Neuronal stem cell (in vitro differentiated cells): ENCODE data around the gene PHAF1. TPM values are rescaled to one million over a fixed set of nuclear protein-coding genes. Genes with fewer than 3 reads are reported as not detected.

Experiments used
- DNase-seq: peaks from one replicate; pipeline ENCODE4 v3.0.0-alpha.2; 2013; ENCODE audit warnings: low spot score
- H2AFZ ChIP-seq: one replicate; pipeline ENCODE4 v1.6.1; 2013; ENCODE audit warnings: mild to moderate bottlenecking, low read length, inconsistent platforms
- H2AK5ac ChIP-seq: 2 replicates; pipeline ENCODE4 v1.6.1; 2013; ENCODE audit warnings: low read depth, mild to moderate bottlenecking, inconsistent platforms, low read length, moderate library complexity, mixed read lengths
- H2BK120ac ChIP-seq: 2 replicates; pipeline ENCODE4 v1.6.1; 2013; ENCODE audit warnings: low read depth, mild to moderate bottlenecking, inconsistent platforms, low read length, moderate library complexity, mixed read lengths
- H2BK12ac ChIP-seq: one replicate; pipeline ENCODE4 v1.6.1; 2013; ENCODE audit warnings: low read length, inconsistent platforms
- H2BK15ac ChIP-seq: 2 replicates; pipeline ENCODE4 v1.6.1; 2013; ENCODE audit warnings: mild to moderate bottlenecking, low read length, inconsistent platforms, mixed read lengths
- H2BK5ac ChIP-seq: one replicate; pipeline ENCODE4 v1.6.1; 2013; ENCODE audit warnings: inconsistent platforms, mild to moderate bottlenecking, low read length, moderate library complexity
- H3K14ac ChIP-seq: one replicate; pipeline ENCODE4 v1.6.1; 2013; ENCODE audit warnings: low read length, inconsistent platforms
- H3K18ac ChIP-seq: 2 replicates; pipeline ENCODE4 v1.6.1; 2013; ENCODE audit warnings: low read length, inconsistent platforms
- H3K23ac ChIP-seq: 2 replicates; pipeline ENCODE4 v1.6.1; 2013; ENCODE audit warnings: low read depth, mild to moderate bottlenecking, mixed read lengths, low read length, inconsistent platforms; ENCODE audit not compliant: poor library complexity
- H3K27ac ChIP-seq: replicated peaks from 3 replicates; pipeline ENCODE4 v1.5.1; 2013; ENCODE audit warnings: low read length, inconsistent platforms
- H3K27me3 ChIP-seq, 3 experiments: 2 replicates each; pipeline ENCODE4 v1.6.1; 2013; ENCODE audit warnings: low read length in 3 of 3, mild to moderate bottlenecking in 2 of 3, inconsistent platforms in 1 of 3, low read depth in 1 of 3, mixed read lengths in 1 of 3, moderate library complexity in 1 of 3; ENCODE audit not compliant: control insufficient read depth in 3 of 3, insufficient read depth in 3 of 3
- H3K36me3 ChIP-seq, 2 donors: replicated peaks in 1 of 2; 2 replicates each; pipeline ENCODE4 v1.6.1; 2013; ENCODE audit warnings: low read length in 2 of 2; ENCODE audit not compliant: control insufficient read depth in 2 of 2, insufficient read depth in 2 of 2
- H3K4ac ChIP-seq: 2 replicates; pipeline ENCODE4 v1.6.1; 2013; ENCODE audit warnings: inconsistent platforms, mild to moderate bottlenecking, low read length, moderate library complexity
- H3K4me1 ChIP-seq, 2 donors: 1 replicate in 1 of 2; 2 replicates in 1 of 2; pipeline ENCODE4 v1.6.1; 2013; ENCODE audit warnings: low read length in 2 of 2, low read depth in 1 of 2; ENCODE audit not compliant: control insufficient read depth in 2 of 2, insufficient read depth in 1 of 2
- H3K4me2 ChIP-seq: one replicate; pipeline ENCODE4 v1.6.1; 2013; ENCODE audit warnings: mild to moderate bottlenecking, low read length, inconsistent platforms; ENCODE audit not compliant: insufficient read depth, poor library complexity, severe bottlenecking
- H3K4me3 ChIP-seq, 2 donors: 2 replicates each; pipeline ENCODE4 v1.5.1; 2013; ENCODE audit warnings: low read length in 2 of 2, mild to moderate bottlenecking in 2 of 2, inconsistent platforms in 1 of 2, moderate library complexity in 1 of 2
- H3K79me1 ChIP-seq: one replicate; pipeline ENCODE4 v1.6.1; 2013; ENCODE audit warnings: low read depth, mild to moderate bottlenecking, inconsistent platforms, low read length, moderate library complexity
- H3K9ac ChIP-seq: one replicate; pipeline ENCODE4 v1.6.1; 2013; ENCODE audit warnings: mild to moderate bottlenecking, low read depth, low read length, inconsistent platforms; ENCODE audit not compliant: poor library complexity
- H3K9me3 ChIP-seq, 2 donors: replicated peaks in 1 of 2; 2 replicates each; pipeline versions ENCODE3 to v1.6.1; 2013; ENCODE audit warnings: low read length in 2 of 2, mild to moderate bottlenecking in 2 of 2, inconsistent platforms in 1 of 2, low read depth in 1 of 2, mixed read lengths in 1 of 2, moderate library complexity in 1 of 2; ENCODE audit not compliant: control insufficient read depth in 2 of 2, insufficient read depth in 1 of 2
- H4K8ac ChIP-seq: one replicate; pipeline ENCODE4 v1.6.1; 2013; ENCODE audit warnings: low read depth, mild to moderate bottlenecking, inconsistent platforms, low read length, moderate library complexity
- H4K91ac ChIP-seq: one replicate; pipeline ENCODE4 v1.6.1; 2013; ENCODE audit warnings: low read length, low read depth, mild to moderate bottlenecking, inconsistent platforms; ENCODE audit not compliant: poor library complexity
- WGBS, 2 donors: extraction: QIAGEN DNeasy Blood & Tissue Kit; methylation state at CpG; one replicate each; pipeline ENCODE4 v1.1.7; 2013; ENCODE audit warnings: missing lambda C conversion rate in 2 of 2, mixed read lengths in 1 of 2; ENCODE audit not compliant: insufficient read length in 2 of 2, insufficient replicate concordance in 1 of 2; ENCODE audit errors: extremely low coverage in 2 of 2; 5-methylcytosine and 5-hydroxymethylcytosine counted together
- polyA plus RNA-seq, 2 experiments: library from polyadenylated mRNA; stranded (reverse); fragments of 200-250 nt; gene quantifications; one replicate each; pipeline ENCODE4 v1.2.3, GENCODE V29; 2013

Gene PHAF1
- 16.2 TPM for polyA plus RNA-seq (2013, experiment 1 of 2)
- polyA plus RNA-seq (2013, experiment 2 of 2), result 16.4 TPM

DNA sequence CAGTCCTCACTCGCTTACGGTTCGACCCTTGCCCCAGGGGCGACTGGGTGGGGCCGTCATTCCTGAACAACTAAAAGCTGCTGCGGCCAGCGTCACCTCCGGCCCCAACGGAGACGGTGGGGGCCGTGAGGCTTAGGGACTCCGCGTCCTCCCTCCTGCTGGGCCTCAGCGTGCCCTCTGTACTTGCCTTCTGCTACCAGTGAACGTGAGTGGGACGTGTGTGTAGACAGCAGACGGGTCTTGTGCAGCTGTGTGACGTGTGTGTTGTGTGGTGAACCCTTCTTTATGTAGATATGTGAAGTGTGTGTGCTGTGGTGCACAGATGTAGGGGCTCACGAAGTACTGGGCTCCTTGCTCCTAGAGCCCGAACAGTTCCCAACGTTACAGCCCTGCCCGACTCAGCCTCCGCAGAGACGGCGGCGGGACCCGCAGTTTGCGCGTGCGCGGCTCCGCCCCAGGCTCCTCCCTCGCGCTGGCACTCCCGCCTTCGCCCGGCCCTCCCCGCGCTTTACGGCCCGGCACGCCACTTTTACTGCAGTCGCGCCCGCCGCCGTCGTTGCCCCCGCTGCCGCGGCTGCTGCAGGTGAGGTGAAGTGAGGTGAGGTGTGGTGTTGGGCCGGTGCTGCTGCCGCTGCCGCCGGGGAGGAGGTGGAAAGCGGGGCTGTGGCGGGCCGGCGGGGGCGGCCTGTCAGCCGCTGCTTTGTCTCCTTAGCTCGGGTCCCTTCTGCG lies at the start of gene PHAF1:
TSS of gene PHAF1 (plus strand) at position 535 of the 729 bp plus-strand sequence. CDS start 235 bp downstream, outside the sequence.
- DNase-seq, result peak; percentile 91
- peak within 1 kb of the TSS; percentile 94 for H3K23ac ChIP-seq
- H2BK120ac ChIP-seq, result no peak within 1 kb of the TSS
- WGBS, 2 donors, result no CpG with 5 or more reads among the region's 63 CpGs
- peak within 1 kb of the TSS; percentile 20 for H2AK5ac ChIP-seq
- peak within 1 kb of the TSS; percentile 96 for H3K9ac ChIP-seq
- peak within 1 kb of the TSS; percentile 19 for H2BK15ac ChIP-seq
- H2BK5ac ChIP-seq, result peak within 1 kb of the TSS; percentile 91
- H4K91ac ChIP-seq, result peak within 1 kb of the TSS; percentile 38
- no peak within 1 kb of the TSS for H2BK12ac ChIP-seq
- H3K9me3 ChIP-seq, result no peaks in the 10 kb centered on the region
- H3K4me3 ChIP-seq, result peak within 1 kb of the TSS; percentile 82 to 84
- peak within 1 kb of the TSS; percentile 100 for H3K4me2 ChIP-seq
- no peak within 1 kb of the TSS for H3K4ac ChIP-seq
- peaks cover 5% of the 10 kb centered on the region in 2 donors for H3K4me1 ChIP-seq
- peak within 1 kb of the TSS; percentile 83 for H3K14ac ChIP-seq
- H3K36me3 ChIP-seq, result peaks cover 0 to 19% of the 10 kb centered on the region in 2 donors
- peaks cover 3% of the 10 kb centered on the region for H3K79me1 ChIP-seq
- H3K27me3 ChIP-seq, result no peaks in the 10 kb centered on the region
- H3K27ac ChIP-seq, result peak within 1 kb of the TSS; percentile 71
- peak within 1 kb of the TSS; percentile 88 for H2AFZ ChIP-seq
- H4K8ac ChIP-seq, result peak within 1 kb of the TSS; percentile 100
- H3K18ac ChIP-seq, result peak within 1 kb of the TSS; percentile 95

DNA sequence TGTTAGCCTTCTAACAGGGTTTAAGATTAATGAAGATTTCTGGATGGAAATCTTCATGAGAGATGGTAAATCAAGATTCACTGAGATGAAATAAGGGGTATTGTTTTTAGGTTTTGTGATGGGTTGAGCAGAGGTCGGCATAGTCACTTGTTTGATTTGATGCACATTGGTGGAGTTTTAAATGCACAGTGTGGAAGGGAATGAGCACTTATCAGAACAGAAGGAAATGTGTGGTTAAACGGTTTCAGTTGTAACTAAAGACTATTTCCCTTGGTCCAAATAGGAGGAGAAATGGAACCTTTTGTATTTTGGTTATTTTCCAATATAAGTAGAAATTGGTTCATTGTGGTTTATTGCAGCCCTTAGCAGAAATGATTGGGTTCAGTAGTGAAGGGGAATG lies 46.7 kb upstream of the PHAF1 start:
- H3K4me1 ChIP-seq, result no peaks in the 10 kb centered on the region
- H3K36me3 ChIP-seq, result peaks cover 5 to 70% of the 10 kb centered on the region in 2 donors
- H2BK120ac ChIP-seq, result no peak overlapping the region

DNA sequence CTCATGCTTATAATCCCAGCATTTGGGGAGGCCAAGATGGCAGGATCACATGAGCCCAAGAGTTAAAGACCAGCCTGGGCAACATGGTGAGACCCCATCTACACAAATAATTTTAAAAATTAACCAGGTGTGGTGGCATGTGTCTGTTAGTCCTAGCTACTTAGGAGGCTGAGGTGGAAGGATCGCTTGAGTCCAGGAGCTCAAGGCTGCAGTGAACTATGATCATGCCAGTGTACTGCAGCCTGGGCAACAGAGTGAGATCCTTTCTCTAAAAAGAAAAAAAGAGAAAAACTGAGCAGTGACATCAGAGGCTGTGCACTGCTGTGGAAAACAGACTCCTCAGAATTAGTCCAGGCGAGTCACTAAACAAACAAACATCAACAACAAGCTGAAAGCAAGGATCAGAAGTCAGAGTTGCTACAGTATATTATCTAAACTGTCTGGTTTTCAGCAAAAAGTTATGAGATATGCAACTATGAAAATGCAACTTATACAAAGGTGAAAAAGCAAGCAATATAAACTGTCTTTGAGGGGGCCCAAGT lies 41.5 kb upstream of the PHAF1 start:
- Histone ChIP-seq H3K23ac (no peak overlapping the region), H3K4ac (no peak overlapping the region), H3K9ac (no peak overlapping the region), H3K27ac (no peak overlapping the region), H3K14ac (no peak overlapping the region), H3K9me3 (no peaks in the 10 kb centered on the region), H3K4me2 (no peak overlapping the region), H2BK5ac (no peak overlapping the region), H2BK12ac (no peak overlapping the region), H3K18ac (no peak overlapping the region), H4K91ac (no peak overlapping the region), H3K79me1 (peaks cover 2% of the 10 kb centered on the region), H2BK15ac (no peak overlapping the region), H2AFZ (no peak overlapping the region), H3K4me3 (no peak overlapping the region), H2AK5ac (no peak overlapping the region), H3K27me3 (no peaks in the 10 kb centered on the region), H2BK120ac (no peak overlapping the region), H4K8ac (no peak overlapping the region), H3K36me3 (peaks cover 8 to 80% of the 10 kb centered on the region in 2 donors), H3K4me1 (no peaks in the 10 kb centered on the region)
- WGBS, 2 donors, result no CpG with 5 or more reads among the region's 2 CpGs
- no peak for DNase-seq

More for the DNA sequence above, 46.7 kb upstream of the PHAF1 start:
- Histone ChIP-seq H2BK5ac (no peak overlapping the region), H3K14ac (no peak overlapping the region), H3K4ac (no peak overlapping the region), H3K4me3 (no peak overlapping the region), H2BK15ac (no peak overlapping the region), H2AFZ (no peak overlapping the region), H3K27me3 (no peaks in the 10 kb centered on the region), H3K4me2 (no peak overlapping the region), H3K9ac (no peak overlapping the region), H4K8ac (no peak overlapping the region), H2AK5ac (no peak overlapping the region), H3K79me1 (no peaks in the 10 kb centered on the region), H4K91ac (no peak overlapping the region), H3K18ac (no peak overlapping the region), H3K23ac (no peak overlapping the region), H3K9me3 (no peaks in the 10 kb centered on the region), H2BK12ac (no peak overlapping the region), H3K27ac (no peak overlapping the region)
- no peak for DNase-seq
- 100% methylated on average over 1 of the region's 2 CpGs; no CpG with 5 or more reads in 1 of the 2 donors for WGBS, 2 donors

DNA sequence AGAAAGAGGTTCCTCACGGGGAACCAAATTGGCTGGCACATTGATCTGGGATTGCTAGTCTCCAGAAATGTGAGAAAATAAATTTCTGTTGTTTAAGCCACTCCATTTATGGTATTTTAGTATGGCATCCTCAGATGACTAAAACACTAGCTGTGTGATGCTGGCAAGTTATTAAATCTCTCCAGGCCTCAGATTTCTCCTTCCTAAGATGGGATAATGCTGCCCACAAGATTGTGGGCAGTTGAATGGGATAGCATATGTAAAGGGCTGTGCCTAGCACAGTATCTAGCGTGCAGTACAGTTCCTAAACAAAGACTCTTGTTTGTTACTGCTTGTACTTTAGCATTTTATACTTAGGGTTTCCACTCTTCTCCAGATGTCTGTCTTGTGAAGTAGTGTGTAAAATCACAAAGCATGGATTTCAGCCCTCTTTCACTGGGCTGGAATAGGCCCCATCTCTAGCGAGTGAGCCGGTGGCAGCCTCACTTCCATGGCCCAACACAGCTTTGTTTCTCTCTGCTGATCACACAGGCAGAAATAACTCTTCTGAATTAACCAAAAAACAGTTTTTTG lies 38.2 kb upstream of the PHAF1 start:
- no peak overlapping the region for H2AFZ ChIP-seq
- no peaks in the 10 kb centered on the region for H3K9me3 ChIP-seq
- H3K4me2 ChIP-seq, result no peak overlapping the region
- H2BK15ac ChIP-seq, result no peak overlapping the region
- no peak overlapping the region for H3K14ac ChIP-seq
- no peak for DNase-seq
- H3K27me3 ChIP-seq, result no peaks in the 10 kb centered on the region
- H3K18ac ChIP-seq, result no peak overlapping the region
- no peak overlapping the region for H3K4me3 ChIP-seq
- no peak overlapping the region for H2BK12ac ChIP-seq
- H3K4ac ChIP-seq, result no peak overlapping the region
- H3K23ac ChIP-seq, result no peak overlapping the region
- no peak overlapping the region for H2AK5ac ChIP-seq
- H3K36me3 ChIP-seq, result peaks cover 10 to 93% of the 10 kb centered on the region in 2 donors
- H2BK120ac ChIP-seq, result no peak overlapping the region
- H3K27ac ChIP-seq, result no peak overlapping the region
- no peaks in the 10 kb centered on the region for H3K4me1 ChIP-seq
- H3K9ac ChIP-seq, result no peak overlapping the region
- H4K8ac ChIP-seq, result no peak overlapping the region
- WGBS, 2 donors, result no CpG with 5 or more reads among the region's 4 CpGs
- no peak overlapping the region for H4K91ac ChIP-seq
- H2BK5ac ChIP-seq, result no peak overlapping the region
- H3K79me1 ChIP-seq, result peaks cover 2% of the 10 kb centered on the region
